Nephron progenitor cell (in vitro differentiated cells): Measurements from ENCODE around the gene DCDC1.
A peak's percentile ranks its signal among the peaks of the same experiment; 100 is the strongest.

ENCODE experiments used
- DNase-seq: peaks from one replicate; pipeline ENCODE4 v3.0.0; 2021
- H3K27ac Mint-ChIP-seq: 2 replicates; pipeline ENCODE4 v1.8.0; 2021; ENCODE audit warnings: mild to moderate bottlenecking, moderate library complexity, mixed read lengths
- H3K27me3 Mint-ChIP-seq: 2 replicates; pipeline ENCODE4 v1.8.0; 2021; ENCODE audit warnings: mild to moderate bottlenecking, low read depth, mixed read lengths; ENCODE audit not compliant: poor library complexity
- H3K36me3 Mint-ChIP-seq: 2 replicates; pipeline ENCODE4 v1.8.0; 2021; ENCODE audit warnings: low read depth, mixed read lengths
- H3K4me1 Mint-ChIP-seq: 2 replicates; pipeline ENCODE4 v1.8.0; 2021; ENCODE audit warnings: mixed read lengths
- H3K4me3 Mint-ChIP-seq: 2 replicates; pipeline ENCODE4 v1.8.0; 2021; ENCODE audit warnings: mild to moderate bottlenecking, moderate library complexity, mixed read lengths
- H3K9me3 Mint-ChIP-seq: 2 replicates; pipeline ENCODE4 v1.8.0; 2021; ENCODE audit warnings: mild to moderate bottlenecking, moderate library complexity, mixed read lengths
- TF ChIP-seq, protein P1 (sequence below): fragments of 200-600 bp; sonication (generic); IDR thresholded peaks from 2 replicates; pipeline ENCODE4 v1.5.0; 2021; ENCODE audit warnings: antibody characterized with exemption

Gene DCDC1

DNA sequence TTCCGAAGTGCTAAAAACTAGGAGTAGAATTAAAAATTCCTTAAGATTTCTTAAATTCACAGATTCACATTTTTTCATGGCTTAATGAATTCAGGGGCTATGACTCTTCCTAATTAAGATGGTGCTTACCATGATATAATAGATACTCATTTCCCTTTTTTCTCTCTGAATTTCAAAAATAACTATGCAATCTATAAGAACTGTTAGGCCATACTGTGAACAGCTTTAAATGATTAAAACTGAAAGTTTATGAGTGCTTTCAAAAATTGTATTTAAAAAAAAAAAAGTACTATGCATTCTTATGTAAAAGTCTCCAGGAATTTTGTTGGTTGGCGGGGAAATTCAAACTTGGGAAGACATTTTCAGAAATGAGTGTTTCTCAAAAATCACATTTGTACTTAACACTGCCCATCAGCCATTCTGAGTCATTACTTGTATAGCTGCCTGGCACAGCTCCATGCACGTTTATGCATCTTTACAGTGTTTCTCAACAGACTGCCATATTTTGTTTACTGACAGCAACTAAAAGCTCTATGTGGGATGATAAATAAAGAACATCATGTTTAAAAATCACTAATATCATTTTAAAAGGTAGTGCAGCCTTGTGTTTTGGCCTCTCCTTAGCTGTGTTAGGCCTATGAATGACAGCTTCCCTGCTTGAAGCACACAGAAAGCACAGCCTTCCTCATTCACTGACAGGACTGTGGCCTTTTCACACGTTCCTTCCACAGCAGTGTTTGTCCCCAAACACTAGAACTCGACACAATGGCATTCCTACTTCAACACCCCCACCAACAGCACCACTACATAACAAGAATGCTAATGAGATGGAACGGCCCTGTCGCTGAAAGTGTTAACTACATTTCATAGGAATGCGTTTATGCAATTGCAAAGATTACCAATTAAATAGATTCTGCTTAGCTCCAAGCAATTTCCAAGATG is 131.4 kb downstream of the DCDC1 start:
- H3K9me3 Mint-ChIP-seq: no peaks in the 10 kb centered on the region
- H3K4me1 Mint-ChIP-seq: peaks cover 15% of the 10 kb centered on the region
- peak overlapping the region; percentile 88 for H3K27ac Mint-ChIP-seq
- peak; percentile 6 for DNase-seq
- H3K27me3 Mint-ChIP-seq: peaks cover 3% of the 10 kb centered on the region
- H3K4me3 Mint-ChIP-seq: no peak overlapping the region
- H3K36me3 Mint-ChIP-seq: no peaks in the 10 kb centered on the region
- TF ChIP-seq, protein P1, sequence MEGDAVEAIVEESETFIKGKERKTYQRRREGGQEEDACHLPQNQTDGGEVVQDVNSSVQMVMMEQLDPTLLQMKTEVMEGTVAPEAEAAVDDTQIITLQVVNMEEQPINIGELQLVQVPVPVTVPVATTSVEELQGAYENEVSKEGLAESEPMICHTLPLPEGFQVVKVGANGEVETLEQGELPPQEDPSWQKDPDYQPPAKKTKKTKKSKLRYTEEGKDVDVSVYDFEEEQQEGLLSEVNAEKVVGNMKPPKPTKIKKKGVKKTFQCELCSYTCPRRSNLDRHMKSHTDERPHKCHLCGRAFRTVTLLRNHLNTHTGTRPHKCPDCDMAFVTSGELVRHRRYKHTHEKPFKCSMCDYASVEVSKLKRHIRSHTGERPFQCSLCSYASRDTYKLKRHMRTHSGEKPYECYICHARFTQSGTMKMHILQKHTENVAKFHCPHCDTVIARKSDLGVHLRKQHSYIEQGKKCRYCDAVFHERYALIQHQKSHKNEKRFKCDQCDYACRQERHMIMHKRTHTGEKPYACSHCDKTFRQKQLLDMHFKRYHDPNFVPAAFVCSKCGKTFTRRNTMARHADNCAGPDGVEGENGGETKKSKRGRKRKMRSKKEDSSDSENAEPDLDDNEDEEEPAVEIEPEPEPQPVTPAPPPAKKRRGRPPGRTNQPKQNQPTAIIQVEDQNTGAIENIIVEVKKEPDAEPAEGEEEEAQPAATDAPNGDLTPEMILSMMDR: no peak

DNA sequence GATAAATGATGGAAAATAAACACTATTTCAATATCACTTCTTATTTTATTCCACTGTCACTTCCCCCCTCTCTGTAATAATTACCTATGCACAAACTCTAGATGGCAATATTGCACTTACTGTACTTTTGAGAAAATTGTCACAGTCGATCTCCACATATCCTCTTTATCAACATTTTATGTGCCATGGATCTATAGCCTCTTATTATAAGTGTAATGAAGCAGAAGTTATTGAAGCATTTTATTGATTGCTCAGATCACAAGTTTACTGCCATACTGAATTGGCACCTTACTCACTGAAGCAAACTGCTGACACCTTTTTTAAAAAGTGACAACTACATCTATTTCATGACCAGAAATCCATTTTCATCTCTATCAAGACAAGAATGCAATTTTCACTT is 133.4 kb downstream of the DCDC1 start:
- DNase-seq: no peak
- Mint-ChIP-seq H3K27ac (no peak overlapping the region), H3K27me3 (peaks cover 3% of the 10 kb centered on the region), H3K36me3 (no peaks in the 10 kb centered on the region), H3K4me1 (peaks cover 15% of the 10 kb centered on the region), H3K9me3 (no peaks in the 10 kb centered on the region), H3K4me3 (no peak overlapping the region)
- TF ChIP-seq, protein P1: no peak

DNA sequence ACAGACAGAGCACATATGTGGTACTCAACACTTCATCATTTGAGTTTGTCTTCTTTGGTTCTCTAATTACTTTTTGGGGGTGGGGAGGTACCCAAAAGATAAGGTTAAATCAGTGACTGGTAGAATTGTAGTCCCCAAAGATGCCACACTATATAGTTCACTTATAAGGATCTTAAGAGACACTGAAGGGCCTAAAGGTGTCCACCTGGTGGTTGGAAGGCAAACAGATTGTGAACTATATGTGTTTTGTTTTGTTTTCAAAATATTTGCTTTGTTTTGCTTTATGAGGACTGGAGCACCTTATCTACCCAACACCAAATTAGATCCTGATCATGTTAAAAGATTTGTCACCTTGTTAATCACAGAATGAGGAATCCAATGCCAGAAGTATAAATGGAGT is 136.1 kb downstream of the DCDC1 start:
- no peak overlapping the region for H3K4me3 Mint-ChIP-seq
- no peak for DNase-seq
- no peaks in the 10 kb centered on the region for H3K36me3 Mint-ChIP-seq
- H3K9me3 Mint-ChIP-seq: no peaks in the 10 kb centered on the region
- H3K4me1 Mint-ChIP-seq: peaks cover 13% of the 10 kb centered on the region
- TF ChIP-seq, protein P1: peak; percentile 22
- H3K27me3 Mint-ChIP-seq: peaks cover 3% of the 10 kb centered on the region
- no peak overlapping the region for H3K27ac Mint-ChIP-seq

DNA sequence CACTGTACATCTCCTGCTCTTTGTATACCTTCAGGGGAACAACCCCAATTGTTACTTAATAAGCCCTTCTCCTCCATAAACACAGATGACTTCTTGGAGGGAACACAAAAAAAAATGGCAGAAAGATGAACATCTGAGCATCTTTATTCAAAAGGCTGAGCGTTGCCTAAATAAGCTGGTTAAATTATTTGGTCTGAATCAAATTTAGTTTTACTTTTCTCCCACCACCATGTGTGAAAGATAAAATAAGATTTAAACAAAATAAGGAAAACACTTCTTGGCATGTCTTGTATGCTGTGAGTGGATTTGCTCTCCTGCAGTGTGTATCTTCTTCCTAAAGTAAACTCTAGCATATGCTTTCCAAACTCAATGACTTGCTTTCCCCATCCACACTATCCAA is 137.9 kb downstream of the DCDC1 start:
- H3K4me3 Mint-ChIP-seq: no peak overlapping the region
- H3K27ac Mint-ChIP-seq: no peak overlapping the region
- H3K36me3 Mint-ChIP-seq: no peaks in the 10 kb centered on the region
- H3K27me3 Mint-ChIP-seq: peaks cover 3% of the 10 kb centered on the region
- H3K4me1 Mint-ChIP-seq: peaks cover 7% of the 10 kb centered on the region
- no peak for DNase-seq
- TF ChIP-seq, protein P1: no peak
- no peaks in the 10 kb centered on the region for H3K9me3 Mint-ChIP-seq

DNA sequence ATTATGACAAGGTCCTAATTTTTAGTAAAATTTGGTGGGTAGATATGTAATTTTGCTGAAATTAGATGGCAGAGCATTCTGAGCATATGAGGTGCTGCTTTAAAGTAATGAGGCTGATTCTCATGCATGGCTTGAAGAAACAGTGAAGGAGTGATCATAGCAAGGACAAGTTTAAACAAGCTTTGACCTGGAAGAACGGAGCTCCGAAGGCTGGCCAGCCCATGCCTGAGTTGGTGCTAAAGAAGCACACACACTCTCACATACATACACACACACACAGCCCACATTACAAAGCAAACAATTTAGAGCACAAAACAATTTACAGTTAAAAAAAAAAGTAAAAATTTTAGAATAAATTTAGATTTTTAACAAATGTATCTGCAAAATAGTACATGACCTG is 150.7 kb downstream of the DCDC1 start:
- no peak overlapping the region for H3K27ac Mint-ChIP-seq
- no peaks in the 10 kb centered on the region for H3K9me3 Mint-ChIP-seq
- H3K4me3 Mint-ChIP-seq: no peak overlapping the region
- no peaks in the 10 kb centered on the region for H3K36me3 Mint-ChIP-seq
- H3K27me3 Mint-ChIP-seq: no peaks in the 10 kb centered on the region
- TF ChIP-seq, protein P1: no peak
- DNase-seq: no peak
- peaks cover 4% of the 10 kb centered on the region for H3K4me1 Mint-ChIP-seq

DNA sequence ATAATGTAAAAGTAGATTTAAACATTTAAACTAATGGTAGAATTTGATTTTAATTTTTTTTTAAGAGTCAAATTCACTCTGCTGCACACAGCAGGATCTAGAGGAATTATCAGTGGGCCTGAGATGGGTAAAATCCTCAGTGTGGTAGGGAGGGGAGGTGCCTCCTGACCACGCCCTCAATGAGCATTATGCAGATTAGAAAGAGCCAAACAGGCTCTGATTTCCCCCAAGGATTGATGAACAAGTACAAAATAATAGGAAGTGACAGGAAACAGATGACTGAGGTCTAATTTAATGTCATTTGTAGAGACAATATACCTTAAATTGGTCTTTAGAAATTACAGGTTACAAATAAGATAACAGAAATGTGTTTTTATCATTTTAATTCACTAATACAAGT is 155.2 kb downstream of the DCDC1 start:
- DNase-seq: no peak
- H3K4me3 Mint-ChIP-seq: no peak overlapping the region
- H3K36me3 Mint-ChIP-seq: no peaks in the 10 kb centered on the region
- no peaks in the 10 kb centered on the region for H3K27me3 Mint-ChIP-seq
- TF ChIP-seq, protein P1: no peak
- H3K4me1 Mint-ChIP-seq: peaks cover 4% of the 10 kb centered on the region
- H3K9me3 Mint-ChIP-seq: no peaks in the 10 kb centered on the region
- no peak overlapping the region for H3K27ac Mint-ChIP-seq
